Osteocyte (in vitro differentiated cells): Measurements from ENCODE around the gene ARSB. TPM values are rescaled to one million over a fixed set of nuclear protein-coding genes. Genes with fewer than 3 reads are reported as not detected.

Experiments
- DNase-seq: peaks from one replicate; pipeline ENCODE4 v3.0.0; 2021; ENCODE audit warnings: mixed read lengths; ENCODE audit not compliant: unreplicated experiment; ENCODE audit errors: extremely low spot score
- H3K27ac Mint-ChIP-seq: one replicate; pipeline ENCODE4 v1.8.0; 2021; ENCODE audit warnings: mild to moderate bottlenecking, mixed read lengths; ENCODE audit not compliant: unreplicated experiment
- H3K27me3 Mint-ChIP-seq: one replicate; pipeline ENCODE4 v1.8.0; 2021; ENCODE audit warnings: mixed read lengths; ENCODE audit not compliant: unreplicated experiment
- H3K36me3 Mint-ChIP-seq: one replicate; pipeline ENCODE4 v1.8.0; 2021; ENCODE audit warnings: mixed read lengths; ENCODE audit not compliant: unreplicated experiment
- H3K4me1 Mint-ChIP-seq: one replicate; pipeline ENCODE4 v1.8.0; 2021; ENCODE audit warnings: mixed read lengths; ENCODE audit not compliant: unreplicated experiment
- H3K4me3 Mint-ChIP-seq: one replicate; pipeline ENCODE4 v1.8.0; 2021; ENCODE audit warnings: mild to moderate bottlenecking, moderate library complexity, mixed read lengths; ENCODE audit not compliant: unreplicated experiment
- H3K9me3 Mint-ChIP-seq: one replicate; pipeline ENCODE4 v1.8.0; 2021; ENCODE audit warnings: mixed read lengths; ENCODE audit not compliant: unreplicated experiment
- CTCF ChIP-seq: fragments of 200-600 bp; sonication (generic); IDR thresholded peaks from 2 replicates; pipeline ENCODE4 v1.5.0; 2021; ENCODE audit warnings: antibody characterized with exemption, mild to moderate bottlenecking, moderate library complexity
- total RNA-seq: library from RNA; stranded (reverse); gene quantifications from 2 replicates; pipeline ENCODE4 v1.2.1, GENCODE V29; 2021

Gene ARSB
- total RNA-seq, 1 donor from 2014 or later, result 34.9 TPM

GRCh38 chr5:78833284-78833683, 151.8 kb downstream of the ARSB start:
- no peak overlapping the region for H3K27ac Mint-ChIP-seq

GRCh38 chr5:78830528-78831046, 154.5 kb downstream of the ARSB start:
- Mint-ChIP-seq H3K36me3 (peaks cover 5% of the 10 kb centered on the region), H3K27me3 (no peaks in the 10 kb centered on the region), H3K4me3 (no peak overlapping the region), H3K27ac (no peak overlapping the region), H3K9me3 (no peaks in the 10 kb centered on the region), H3K4me1 (peaks cover 19% of the 10 kb centered on the region)
- no peak for TF ChIP-seq CTCF
- no peak for DNase-seq

More at GRCh38 chr5:78833284-78833683, 151.8 kb downstream of the ARSB start:
- Mint-ChIP-seq H3K4me1 (peaks cover 14% of the 10 kb centered on the region), H3K27me3 (no peaks in the 10 kb centered on the region), H3K36me3 (peaks cover 14% of the 10 kb centered on the region), H3K4me3 (no peak overlapping the region), H3K9me3 (no peaks in the 10 kb centered on the region)
- no peak for TF ChIP-seq CTCF
- DNase-seq, result no peak

GRCh38 chr5:78829811-78830527, 155.1 kb downstream of the ARSB start:
- peaks cover 19% of the 10 kb centered on the region for H3K4me1 Mint-ChIP-seq
- peaks cover 2% of the 10 kb centered on the region for H3K36me3 Mint-ChIP-seq
- no peaks in the 10 kb centered on the region for H3K9me3 Mint-ChIP-seq
- H3K27ac Mint-ChIP-seq, result no peak overlapping the region
- TF ChIP-seq CTCF, result no peak
- no peak for DNase-seq
- H3K27me3 Mint-ChIP-seq, result no peaks in the 10 kb centered on the region
- no peak overlapping the region for H3K4me3 Mint-ChIP-seq

- no peak overlapping the region for H3K27ac Mint-ChIP-seq
- H3K36me3 Mint-ChIP-seq, result peaks cover 6% of the 10 kb centered on the region
- H3K4me1 Mint-ChIP-seq, result peaks cover 32% of the 10 kb centered on the region
- DNase-seq, result no peak
- no peaks in the 10 kb centered on the region for H3K9me3 Mint-ChIP-seq
- no peak overlapping the region for H3K4me3 Mint-ChIP-seq
- no peaks in the 10 kb centered on the region for H3K27me3 Mint-ChIP-seq
- no peak for TF ChIP-seq CTCF
Measured at GRCh38 chr5:78827725-78828124, 157.4 kb downstream of the ARSB start.

- Mint-ChIP-seq H3K27ac (peak overlapping the region; percentile 64), H3K4me3 (no peak overlapping the region), H3K9me3 (no peaks in the 10 kb centered on the region), H3K4me1 (peaks cover 47% of the 10 kb centered on the region), H3K27me3 (no peaks in the 10 kb centered on the region), H3K36me3 (peaks cover 6% of the 10 kb centered on the region)
- no peak for DNase-seq
- no peak for TF ChIP-seq CTCF
Measured at GRCh38 chr5:78824831-78825281, 160.3 kb downstream of the ARSB start.
